ENCODE results near the gene C5AR1. TPM values are rescaled to one million over a fixed set of nuclear protein-coding genes. Genes with fewer than 3 reads are reported as not detected.
"Not testable (repeated sequence)": the region's sequence is repeated elsewhere in the genome, so short reads cannot be mapped to it uniquely, and the experiment has no call there.

The C5AR1 gene
- 0.92 and 1.2 TPM in 2 replicates for total RNA-seq (2021)
- percentile 13 among the genes with signal in this experiment for Bru-seq, nascent RNA
- percentile 13 among the genes with signal in this experiment for BruChase-seq, experiment 1, labeled RNA remaining after a 2-hour chase
- percentile 35 among the genes with signal in this experiment for BruChase-seq, experiment 2, labeled RNA remaining after a 6-hour chase
- long read RNA-seq, result 0 reads

GRCh38 chr19:47309608-47310007 lies at the start of gene C5AR1:
C5AR1 (plus strand) TSS chr19:47309861; CDS start chr19:47309896, 35 bp downstream.
- ChIA-PET CTCF (no interaction called here), POLR2A (ENCODE audit: low non-redundant PET) (no interaction called here)
- H3K4me1 ChIP-seq (ENCODE audit: insufficient read depth, low read length, poor library complexity, severe bottlenecking), result no peaks in the 10 kb centered on the region
- H3K27ac ChIP-seq (ENCODE audit: low read depth, low read length, poor library complexity, severe bottlenecking), result no peak within 1 kb of the TSS
- no peak for DNase-seq (ENCODE audit: low spot score)
- BruUV-seq (replicated peaks), result no TSS peak
- H3K27me3 ChIP-seq (replicated peaks; ENCODE audit: insufficient read depth, low read depth, low read length, poor library complexity), result no peaks in the 10 kb centered on the region
- no peaks in the 10 kb centered on the region for H3K36me3 ChIP-seq (ENCODE audit: insufficient read depth, low read length, poor library complexity, severe bottlenecking)
- TF ChIP-seq CTCF (conservative IDR thresholded peaks at IDR 0.05; ENCODE audit: low read depth, low read length) (no peak), EZH2 (IDR thresholded peaks at IDR 0.05; ENCODE audit: borderline replicate concordance, low read depth, low read length, poor library complexity, severe bottlenecking) (no peak)
- no peak within 1 kb of the TSS for H3K4me3 ChIP-seq (ENCODE audit: low read depth, low read length, poor library complexity, severe bottlenecking)
- no peaks in the 10 kb centered on the region for H3K9me3 ChIP-seq (ENCODE audit: low read depth, low read length, poor library complexity, severe bottlenecking)
- intact Hi-C loops (cut with micrococcal nuclease; ENCODE audit: unreplicated experiment), result no loop called here

- CTCF ChIA-PET, result no interaction called here
- Histone ChIP-seq H3K9me3 (ENCODE audit: low read depth, low read length, poor library complexity, severe bottlenecking) (no peaks in the 10 kb centered on the region), H3K27ac (ENCODE audit: low read depth, low read length, poor library complexity, severe bottlenecking) (no peak overlapping the region), H3K36me3 (ENCODE audit: insufficient read depth, low read length, poor library complexity, severe bottlenecking) (peaks cover 44% of the 10 kb centered on the region), H3K27me3 (replicated peaks; ENCODE audit: insufficient read depth, low read depth, low read length, poor library complexity) (no peaks in the 10 kb centered on the region), H3K4me3 (ENCODE audit: low read depth, low read length, poor library complexity, severe bottlenecking) (no peak overlapping the region), H3K4me1 (ENCODE audit: insufficient read depth, low read length, poor library complexity, severe bottlenecking) (peaks cover 7% of the 10 kb centered on the region)
- intact Hi-C loops (cut with micrococcal nuclease; ENCODE audit: unreplicated experiment), result no loop called here
- TF ChIP-seq CTCF (conservative IDR thresholded peaks at IDR 0.05; ENCODE audit: low read depth, low read length) (no peak), EZH2 (IDR thresholded peaks at IDR 0.05; ENCODE audit: borderline replicate concordance, low read depth, low read length, poor library complexity, severe bottlenecking) (no peak)
- no TSS peak for BruUV-seq (replicated peaks)
- POLR2A ChIA-PET (ENCODE audit: low non-redundant PET), result interaction anchor here (0.5 kb wide), 1 partner anchor 8 kb away, joined by 6 read pairs; no protein-coding TSS in a partner anchor
- no peak for DNase-seq (ENCODE audit: low spot score)
Measured at GRCh38 chr19:47260476-47260875, 49.2 kb upstream of the C5AR1 start.

- H3K9me3 ChIP-seq (ENCODE audit: low read depth, low read length, poor library complexity, severe bottlenecking); H3K4me1 ChIP-seq (ENCODE audit: insufficient read depth, low read length, poor library complexity, severe bottlenecking); CTCF ChIA-PET; POLR2A ChIA-PET (ENCODE audit: low non-redundant PET); H3K27ac ChIP-seq (ENCODE audit: low read depth, low read length, poor library complexity, severe bottlenecking); H3K27me3 ChIP-seq (replicated peaks; ENCODE audit: insufficient read depth, low read depth, low read length, poor library complexity); DNase-seq (ENCODE audit: low spot score); intact Hi-C loops (cut with micrococcal nuclease; ENCODE audit: unreplicated experiment); BruUV-seq (replicated peaks); H3K4me3 ChIP-seq (ENCODE audit: low read depth, low read length, poor library complexity, severe bottlenecking): not testable (repeated sequence)
- peaks cover 53% of the 10 kb centered on the region for H3K36me3 ChIP-seq (ENCODE audit: insufficient read depth, low read length, poor library complexity, severe bottlenecking)
Measured at GRCh38 chr19:47261946-47262793, 47.5 kb upstream of the C5AR1 start.
